HG02943 (cell line): Measurements from ENCODE around the gene DCHS1.

Source experiments
- ATAC-seq: cut with Tn5 transposase; IDR thresholded peaks from one replicate; pipeline ENCODE4 v1.9.1; 2021; ENCODE audit warnings: mild to moderate bottlenecking, low read depth, moderate library complexity; ENCODE audit not compliant: unreplicated experiment

Gene DCHS1

DNA sequence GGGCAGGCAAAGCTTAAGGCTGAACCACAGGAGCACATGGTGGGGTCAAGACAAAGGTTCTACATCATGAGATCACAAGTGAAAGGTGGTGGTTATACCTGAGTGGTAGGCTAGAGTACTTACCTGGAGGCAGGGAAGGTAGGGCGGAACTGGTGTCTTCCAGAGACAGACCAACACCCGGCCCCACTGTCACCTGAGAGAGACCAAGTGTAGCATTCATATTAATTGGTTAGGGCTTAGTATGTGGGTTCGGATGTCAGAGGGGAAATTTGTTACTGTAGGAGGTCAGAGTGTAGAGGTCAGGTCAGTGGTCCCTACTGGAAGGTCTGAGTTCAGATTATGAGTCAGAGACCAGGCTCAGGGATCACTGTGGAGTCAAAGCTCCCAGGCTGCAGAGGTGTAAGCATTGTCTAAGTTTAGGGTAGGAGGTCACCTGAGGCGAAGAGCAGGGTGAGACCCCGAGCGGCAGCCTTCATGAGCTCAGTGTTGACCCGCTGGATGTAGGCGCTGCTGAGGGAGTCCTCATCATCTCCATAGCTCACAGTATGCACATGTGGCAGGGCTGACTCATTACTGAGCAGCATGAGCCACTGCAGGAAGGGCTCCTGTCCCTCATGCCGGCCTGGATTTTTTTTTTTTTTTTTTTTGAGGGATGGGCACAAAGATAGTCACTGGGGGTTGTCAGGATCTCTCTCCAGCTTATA, 39.6 kb downstream of the DCHS1 start:
- ATAC-seq = no peak

GRCh38 chr11:6615046-6615445, 40.6 kb downstream of the DCHS1 start:
- ATAC-seq = no peak

DNA sequence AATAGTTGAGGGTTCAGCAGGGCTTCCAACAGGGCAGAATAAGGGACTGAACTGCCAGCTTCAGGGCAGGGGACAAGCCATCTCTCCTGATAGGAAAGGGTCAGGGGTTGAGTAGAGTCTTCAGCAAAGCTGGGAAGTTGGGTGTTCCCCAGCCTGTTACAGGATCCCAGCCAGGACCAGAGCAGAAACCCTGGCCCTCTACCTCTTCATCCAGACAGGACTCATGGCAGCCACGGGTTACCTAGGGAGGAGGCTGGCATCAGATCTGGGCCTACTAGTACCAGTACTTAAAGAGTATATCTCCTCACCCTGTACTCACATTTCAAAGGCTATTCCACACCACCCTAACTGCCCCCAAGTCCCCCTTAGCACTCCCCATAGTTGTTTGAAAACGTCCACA, 41.2 kb downstream of the DCHS1 start:
- no peak for ATAC-seq

- ATAC-seq = no peak
Observed at GRCh38 chr11:6613496-6613895, 42.1 kb downstream of the DCHS1 start.

GRCh38 chr11:6612213-6613041, 43.2 kb downstream of the DCHS1 start, which contains the start of gene TAF10:
Gene TAF10, minus strand, starts transcription at chr11:6612216. Its CDS starts 27 bp downstream, at chr11:6612189.
- peak; percentile 89 for ATAC-seq

DNA sequence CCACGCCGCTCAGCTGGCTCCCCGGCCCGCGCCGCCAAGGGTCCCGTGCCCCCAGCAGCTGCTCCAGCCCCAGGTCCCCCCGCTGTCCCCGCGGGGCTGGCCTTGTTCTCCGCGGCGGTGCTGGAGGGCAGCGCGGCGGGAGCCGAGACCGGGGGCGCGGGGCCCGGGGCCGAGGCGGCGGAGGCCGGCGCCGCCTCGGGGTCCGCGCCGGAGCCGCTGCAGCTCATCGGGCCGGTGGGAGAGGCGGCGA, 43.7 kb downstream of the DCHS1 start:
- peak; percentile 7 for ATAC-seq

DNA sequence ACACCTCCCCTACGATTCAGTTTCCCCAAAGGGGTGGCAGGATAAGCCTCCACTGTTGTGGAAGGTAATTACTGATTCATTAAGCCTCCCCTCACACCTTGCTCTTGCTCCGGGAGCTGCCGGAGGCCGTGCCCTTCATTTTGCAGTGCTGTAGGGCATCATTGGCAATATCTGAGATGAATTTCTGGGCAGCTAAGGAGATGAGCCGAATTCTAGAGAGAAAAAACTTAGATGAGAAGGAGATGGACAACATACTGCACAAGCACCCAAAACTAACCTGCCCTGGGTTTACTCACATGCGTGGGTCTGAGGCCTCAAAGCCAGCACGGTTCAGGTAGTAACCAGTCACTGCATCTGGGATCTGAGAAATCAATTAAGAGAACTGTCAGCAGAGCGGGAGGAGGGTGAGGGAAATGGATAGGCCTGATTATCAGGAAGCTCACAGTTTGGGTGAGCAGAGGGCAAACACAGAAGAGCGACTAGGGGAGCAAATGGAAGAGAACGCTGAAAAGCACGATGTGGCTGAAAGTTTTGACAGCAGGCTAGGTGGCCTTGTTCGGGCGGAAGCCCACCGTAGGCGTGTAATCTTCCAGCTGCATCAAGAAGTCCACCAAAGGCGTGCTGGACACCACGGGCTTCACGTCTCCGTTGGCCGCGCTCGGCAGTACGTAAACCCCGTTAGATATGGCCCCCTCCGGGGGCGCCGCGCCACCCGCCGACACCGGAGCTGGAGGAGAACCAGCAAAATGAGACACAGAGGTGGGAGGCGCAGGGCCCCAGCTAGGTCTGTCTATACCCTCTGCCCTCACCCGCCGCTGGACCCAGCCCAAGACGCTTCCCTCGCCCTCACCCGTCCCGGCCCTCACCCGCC, 44.3 kb downstream of the DCHS1 start:
- ATAC-seq = no peak

- no peak for ATAC-seq
Observed at GRCh38 chr11:6610591-6610990, 45.0 kb downstream of the DCHS1 start.

DNA sequence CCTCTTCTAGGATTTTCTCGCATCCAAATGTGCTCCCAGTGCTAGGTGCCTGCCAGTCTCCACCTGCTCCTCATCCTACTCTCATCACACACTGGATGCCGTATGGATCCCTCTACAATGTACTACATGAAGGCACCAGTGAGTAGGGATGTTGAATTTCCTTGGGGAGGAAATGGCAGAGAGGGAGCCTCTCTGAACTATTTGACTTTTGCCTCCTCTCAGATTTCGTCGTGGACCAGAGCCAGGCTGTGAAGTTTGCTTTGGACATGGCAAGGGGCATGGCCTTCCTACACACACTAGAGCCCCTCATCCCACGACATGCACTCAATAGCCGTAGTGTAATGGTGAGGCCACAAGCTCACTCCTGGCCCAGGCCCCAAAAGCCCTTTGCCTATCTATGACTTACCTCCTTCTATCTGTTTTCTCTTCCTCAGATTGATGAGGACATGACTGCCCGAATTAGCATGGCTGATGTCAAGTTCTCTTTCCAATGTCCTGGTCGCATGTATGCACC, 46.0 kb downstream of the DCHS1 start:
- ATAC-seq = no peak

DNA sequence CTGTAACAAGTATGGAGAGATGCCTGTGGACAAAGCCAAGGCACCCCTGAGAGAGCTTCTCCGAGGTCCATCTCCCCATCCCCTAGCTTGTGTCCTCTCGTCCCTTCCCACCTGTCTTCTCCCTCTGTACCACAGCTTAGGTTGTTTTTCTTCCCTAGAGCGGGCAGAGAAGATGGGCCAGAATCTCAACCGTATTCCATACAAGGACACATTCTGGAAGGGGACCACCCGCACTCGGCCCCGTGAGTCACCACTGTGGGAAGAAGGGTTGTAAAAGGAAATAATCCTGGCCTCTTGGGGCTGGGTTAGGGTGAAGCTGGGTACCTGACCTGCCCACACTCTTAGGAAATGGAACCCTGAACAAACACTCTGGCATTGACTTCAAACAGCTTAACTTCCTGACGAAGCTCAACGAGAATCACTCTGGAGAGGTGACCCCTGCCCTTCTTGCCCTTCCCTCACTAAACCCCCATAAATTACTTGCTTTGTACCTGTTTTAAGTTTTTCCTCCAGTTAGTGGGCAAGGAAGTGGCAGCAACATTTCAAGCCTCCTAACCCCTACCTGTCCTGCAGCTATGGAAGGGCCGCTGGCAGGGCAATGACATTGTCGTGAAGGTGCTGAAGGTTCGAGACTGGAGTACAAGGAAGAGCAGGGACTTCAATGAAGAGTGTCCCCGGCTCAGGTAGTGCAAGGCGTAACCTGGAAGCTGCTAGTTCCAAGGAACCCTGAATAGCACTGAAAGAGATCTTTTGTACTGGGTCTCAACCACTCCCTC, 46.7 kb downstream of the DCHS1 start:
- ATAC-seq = no peak

- ATAC-seq = no peak
Observed at GRCh38 chr11:6608011-6608410, 47.6 kb downstream of the DCHS1 start.

DNA sequence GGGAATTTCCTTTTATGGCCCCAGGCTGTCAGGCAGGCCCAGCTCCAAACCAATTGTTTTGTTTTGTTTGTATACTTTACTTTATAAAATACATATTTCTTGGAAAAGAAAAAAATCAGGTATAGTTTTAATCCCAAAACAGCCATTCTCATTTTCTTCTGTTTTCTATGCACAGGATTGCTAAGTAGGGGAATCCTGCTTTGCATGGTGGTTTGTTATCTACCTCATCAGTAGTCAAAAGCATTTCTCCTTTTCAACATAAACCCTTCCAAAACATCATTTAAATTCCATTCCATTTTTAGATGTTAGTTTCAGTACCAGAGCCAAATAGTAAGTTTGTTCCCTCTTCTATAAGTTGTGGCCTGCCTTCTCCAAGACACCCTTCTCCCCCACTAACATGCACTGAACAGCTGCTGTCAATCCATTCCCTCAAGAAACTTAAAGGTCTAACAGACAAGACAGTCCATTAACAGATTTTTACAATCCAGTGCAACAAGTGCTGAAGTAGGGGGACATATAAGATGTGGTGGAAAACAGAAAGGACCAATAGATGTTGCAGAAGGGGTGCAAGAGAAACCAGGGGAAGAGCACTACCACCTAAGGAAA, 48.3 kb downstream of the DCHS1 start:
- no peak for ATAC-seq

GRCh38 chr11:6606471-6607189, 49.0 kb downstream of the DCHS1 start:
- ATAC-seq = peak; percentile 52

DNA sequence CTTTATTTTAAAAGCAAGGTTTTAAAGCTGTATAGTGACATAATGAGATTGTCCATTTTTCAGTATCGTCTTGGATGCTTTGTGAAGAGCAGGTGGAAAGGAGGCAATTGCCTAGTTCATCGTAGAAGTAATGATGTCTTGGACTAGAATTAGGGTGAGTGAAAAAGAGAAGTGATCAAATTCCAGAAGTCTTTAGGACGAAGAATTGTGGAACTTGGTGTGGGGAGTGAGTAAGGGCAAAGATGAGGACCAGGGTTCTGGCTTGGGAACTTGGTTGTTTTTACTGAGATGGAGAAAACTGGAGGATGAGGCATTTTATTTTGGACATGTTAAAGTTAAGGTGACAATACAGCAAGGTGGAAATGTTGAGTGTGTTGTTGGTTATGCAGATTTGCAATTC, 50.8 kb downstream of the DCHS1 start:
- no peak for ATAC-seq

- peak; percentile 40 for ATAC-seq
Observed at GRCh38 chr11:6604081-6604626, 51.5 kb downstream of the DCHS1 start.

DNA sequence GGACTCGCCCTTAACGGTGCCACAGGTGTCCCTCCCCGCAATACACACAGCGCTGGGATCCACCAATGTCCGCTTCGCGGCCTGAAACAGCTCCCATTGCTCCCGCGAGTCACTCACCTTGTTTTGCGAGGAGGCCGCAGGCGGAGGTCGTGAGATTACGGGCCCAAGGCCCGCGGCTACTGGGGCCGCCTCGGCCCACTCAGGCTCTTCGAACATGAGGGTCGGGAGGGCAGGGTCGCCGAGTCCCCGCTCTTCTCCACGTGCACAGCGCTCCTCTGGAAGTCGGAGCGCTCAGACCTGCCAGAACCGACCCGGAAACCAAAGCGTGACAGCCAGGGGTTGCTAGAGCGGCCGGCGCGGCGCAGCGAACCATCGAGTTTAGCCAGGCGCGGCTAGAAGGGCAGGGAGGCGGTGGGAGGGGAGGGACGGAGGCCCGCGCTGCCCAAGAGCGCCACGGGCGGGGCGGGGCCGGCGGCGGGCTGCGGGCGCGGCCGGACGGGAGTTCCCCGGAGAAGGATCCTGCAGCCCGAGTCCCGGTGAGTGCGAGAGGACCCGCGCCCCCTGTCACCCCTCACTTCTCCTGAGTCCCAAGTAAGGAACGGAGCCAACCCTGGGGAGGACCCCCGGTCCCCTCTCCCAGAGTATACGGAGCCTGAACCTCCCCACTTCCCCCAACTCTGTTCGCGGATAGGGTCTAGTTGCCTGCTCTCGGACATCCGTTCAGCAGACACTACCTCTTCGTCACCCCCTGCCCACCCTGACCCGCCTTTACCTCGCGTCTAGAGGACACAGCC, 52.1 kb downstream of the DCHS1 start, which contains the start of the genes ILK and RRP8:
Gene ILK (plus strand): TSS at position 488 of the 794 bp plus-strand sequence. CDS start 498 bp downstream, outside the sequence.
Gene RRP8 (minus strand): TSS at position 330 of the 794 bp plus-strand sequence. CDS start 114 bp downstream, at position 216.
- ATAC-seq = peak; percentile 63

DNA sequence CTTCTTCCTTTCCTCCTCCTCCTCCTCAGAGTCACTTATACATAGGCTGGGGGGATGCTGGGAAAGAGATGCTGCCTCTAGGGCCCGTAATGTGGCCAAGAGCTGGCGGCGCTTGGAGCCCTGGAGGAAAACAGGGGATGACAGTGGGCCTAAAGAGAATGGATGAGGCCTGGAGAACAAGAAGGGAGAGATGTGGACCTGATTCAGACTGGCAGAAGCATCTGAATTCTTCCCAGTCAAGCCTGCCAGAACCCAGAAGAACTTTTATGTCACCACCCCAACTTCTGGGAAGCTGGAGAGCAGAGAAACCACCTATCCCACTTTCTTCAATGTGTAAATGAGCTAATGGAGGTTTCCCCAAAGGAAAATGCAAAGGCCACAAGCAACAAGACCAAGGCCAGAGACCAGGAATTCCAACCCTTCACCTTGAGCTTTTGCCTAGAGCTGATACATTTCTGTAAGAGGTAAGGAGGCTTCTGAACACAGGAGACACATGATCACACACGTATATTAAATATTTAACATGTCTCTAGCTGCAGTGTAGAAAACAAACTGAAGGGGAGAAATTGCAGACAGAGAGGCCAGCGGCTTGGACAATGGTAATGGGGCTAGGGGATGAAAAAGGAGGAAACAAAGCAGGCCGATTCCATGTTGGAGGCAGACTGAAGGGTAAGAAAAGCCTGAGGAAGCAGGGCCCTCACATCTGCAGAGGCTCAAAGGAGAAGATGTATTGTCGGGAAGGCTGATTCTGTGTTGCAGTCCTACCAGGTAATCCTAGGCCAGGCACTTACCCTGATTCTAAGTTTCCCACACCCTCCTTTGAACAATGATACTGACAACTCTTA, 53.3 kb downstream of the DCHS1 start:
- ATAC-seq = no peak
